HEK293 (cell line): Measurements from ENCODE around the gene MACF1.

Experiments
- HOXC10 ChIP-seq: sonication (generic); formaldehyde crosslinking; IDR thresholded peaks from 2 replicates; pipeline ENCODE4 v1.8.1; 2023; ENCODE audit warnings: mild to moderate bottlenecking, missing genetic modification reagents
- INSM2 ChIP-seq: fragments of 450-650 bp; formaldehyde crosslinking; IDR thresholded peaks from 2 replicates; pipeline ENCODE4 v1.5.1; 2016; ENCODE audit warnings: missing biosample characterization, missing genetic modification characterization
- KLF16 ChIP-seq: fragments of 450-650 bp; formaldehyde crosslinking; IDR thresholded peaks from 2 replicates; pipeline ENCODE4 v1.5.1; 2017; ENCODE audit warnings: missing biosample characterization, missing genetic modification characterization
- PRDM4 ChIP-seq: fragments of 450-650 bp; formaldehyde crosslinking; IDR thresholded peaks from 2 replicates; pipeline ENCODE4 v1.5.1; 2017; ENCODE audit warnings: missing biosample characterization, missing genetic modification characterization
- RBAK ChIP-seq: fragments of 450-650 bp; formaldehyde crosslinking; IDR thresholded peaks from 2 replicates; pipeline ENCODE4 v1.5.1; 2016; ENCODE audit warnings: missing biosample characterization, missing genetic modification characterization
- SP2 ChIP-seq: fragments of 450-650 bp; formaldehyde crosslinking; IDR thresholded peaks from 2 replicates; pipeline ENCODE4 v1.5.1; 2016; ENCODE audit warnings: missing biosample characterization, missing genetic modification characterization
- TCF7L2 ChIP-seq: IDR thresholded peaks from 2 replicates; pipeline ENCODE4 v1.6.1; 2011; ENCODE audit warnings: low read depth, mild to moderate bottlenecking, inconsistent platforms, low read length, moderate library complexity, borderline replicate concordance
- ZFP69B ChIP-seq: fragments of 450-650 bp; formaldehyde crosslinking; IDR thresholded peaks from 2 replicates; pipeline ENCODE4 v1.5.1; 2016; ENCODE audit warnings: missing biosample characterization, missing genetic modification characterization
- ZNF132 ChIP-seq: fragments of 450-650 bp; formaldehyde crosslinking; IDR thresholded peaks from 2 replicates; pipeline ENCODE4 v1.5.1; 2017; ENCODE audit warnings: missing biosample characterization, missing genetic modification characterization, borderline replicate concordance
- ZNF16 ChIP-seq: fragments of 450-650 bp; formaldehyde crosslinking; IDR thresholded peaks from 2 replicates; pipeline ENCODE4 v1.5.1; 2016; ENCODE audit warnings: low read depth, missing biosample characterization, missing genetic modification characterization
- ZNF174 ChIP-seq: fragments of 450-650 bp; formaldehyde crosslinking; IDR thresholded peaks from 2 replicates; pipeline ENCODE4 v1.5.0; 2017; ENCODE audit warnings: missing biosample characterization, mild to moderate bottlenecking, missing genetic modification characterization
- ZNF184 ChIP-seq: fragments of 450-650 bp; IDR thresholded peaks from 2 replicates; pipeline ENCODE4 v1.5.1; 2018; ENCODE audit warnings: missing biosample characterization, mild to moderate bottlenecking, missing genetic modification characterization
- ZNF211 ChIP-seq: fragments of 450-650 bp; formaldehyde crosslinking; IDR thresholded peaks from 2 replicates; pipeline ENCODE4 v1.5.1; 2016; ENCODE audit warnings: low read depth, missing biosample characterization, missing genetic modification characterization
- ZNF221 ChIP-seq: fragments of 450-650 bp; formaldehyde crosslinking; IDR thresholded peaks from 2 replicates; pipeline ENCODE4 v1.5.1; 2017; ENCODE audit warnings: missing biosample characterization, missing genetic modification characterization, borderline replicate concordance
- ZNF239 ChIP-seq: fragments of 450-650 bp; formaldehyde crosslinking; IDR thresholded peaks from 2 replicates; pipeline ENCODE4 v1.5.1; 2016; ENCODE audit warnings: missing biosample characterization, missing genetic modification characterization
- ZNF274 ChIP-seq, 2 experiments: fragments of 200-500 bp in 1 of 2; fragments of 450-650 bp in 1 of 2; sonication (Bioruptor generic) in 1 of 2; formaldehyde crosslinking in 1 of 2; IDR thresholded peaks; 2 replicates each; pipeline versions ENCODE4 v1.5.1 to v1.6.1; 2014 to 2016; ENCODE audit warnings: borderline replicate concordance in 1 of 2, inconsistent platforms in 1 of 2, low read length in 1 of 2, missing biosample characterization in 1 of 2, missing genetic modification characterization in 1 of 2
- ZNF350 ChIP-seq: fragments of 450-650 bp; formaldehyde crosslinking; IDR thresholded peaks from 2 replicates; pipeline ENCODE4 v1.5.0; 2017; ENCODE audit warnings: missing biosample characterization, mild to moderate bottlenecking, missing genetic modification characterization
- ZNF555 ChIP-seq: fragments of 450-650 bp; formaldehyde crosslinking; conservative IDR thresholded peaks from 2 replicates; pipeline ENCODE4 v1.5.1; 2017; ENCODE audit warnings: missing biosample characterization, mild to moderate bottlenecking, missing genetic modification characterization, inconsistent platforms
- ZNF561 ChIP-seq: fragments of 450-650 bp; IDR thresholded peaks from 2 replicates; pipeline ENCODE4 v1.5.1; 2018; ENCODE audit warnings: missing biosample characterization, missing genetic modification characterization, borderline replicate concordance
- ZNF596 ChIP-seq: fragments of 450-650 bp; IDR thresholded peaks from 2 replicates; pipeline ENCODE4 v1.5.0; 2018; ENCODE audit warnings: missing biosample characterization, mild to moderate bottlenecking, missing genetic modification characterization, moderate library complexity
- ZNF610 ChIP-seq: fragments of 450-650 bp; formaldehyde crosslinking; IDR thresholded peaks from 2 replicates; pipeline ENCODE4 v1.5.1; 2016; ENCODE audit warnings: missing biosample characterization, missing genetic modification characterization, borderline replicate concordance
- ZNF658 ChIP-seq: fragments of 450-650 bp; formaldehyde crosslinking; IDR thresholded peaks from 2 replicates; pipeline ENCODE4; 2016; ENCODE audit warnings: missing biosample characterization, missing genetic modification characterization
- ZNF660 ChIP-seq: fragments of 450-650 bp; IDR thresholded peaks from 2 replicates; pipeline ENCODE4 v1.5.1; 2018; ENCODE audit warnings: missing biosample characterization, mild to moderate bottlenecking, missing genetic modification characterization
- ZNF701 ChIP-seq: fragments of 450-650 bp; formaldehyde crosslinking; IDR thresholded peaks from 2 replicates; pipeline ENCODE4 v1.5.1; 2016; ENCODE audit warnings: missing biosample characterization, missing genetic modification characterization
- ZNF768 ChIP-seq: fragments of 450-650 bp; formaldehyde crosslinking; IDR thresholded peaks from 2 replicates; pipeline ENCODE4 v1.5.1; 2018; ENCODE audit warnings: missing biosample characterization, mild to moderate bottlenecking, missing genetic modification characterization
- ZNF791 ChIP-seq: fragments of 450-650 bp; formaldehyde crosslinking; IDR thresholded peaks from 2 replicates; pipeline ENCODE4 v1.5.1; 2016; ENCODE audit warnings: missing biosample characterization, missing genetic modification characterization
- ZNF837 ChIP-seq: fragments of 450-650 bp; formaldehyde crosslinking; IDR thresholded peaks from 2 replicates; pipeline ENCODE4 v1.5.1; 2016; ENCODE audit warnings: missing biosample characterization, missing genetic modification characterization
- ZSCAN16 ChIP-seq: fragments of 450-650 bp; formaldehyde crosslinking; IDR thresholded peaks from 2 replicates; pipeline ENCODE4 v1.5.1; 2016; ENCODE audit warnings: missing biosample characterization, missing genetic modification characterization
- TF ChIP-seq, protein P1 (sequence below): fragments of 450-650 bp; formaldehyde crosslinking; IDR thresholded peaks from 2 replicates; pipeline ENCODE4 v1.5.1; 2016; ENCODE audit warnings: missing biosample characterization, missing genetic modification characterization
- TF ChIP-seq, protein P2 (sequence below): fragments of 450-650 bp; formaldehyde crosslinking; IDR thresholded peaks from 2 replicates; pipeline ENCODE4 v1.5.1; 2016; ENCODE audit warnings: missing biosample characterization, missing genetic modification characterization
- TF ChIP-seq, protein P3 (sequence below): fragments of 450-650 bp; formaldehyde crosslinking; IDR thresholded peaks from 2 replicates; pipeline ENCODE4 v1.5.1; 2016; ENCODE audit warnings: missing biosample characterization, missing genetic modification characterization

MACF1 gene

DNA sequence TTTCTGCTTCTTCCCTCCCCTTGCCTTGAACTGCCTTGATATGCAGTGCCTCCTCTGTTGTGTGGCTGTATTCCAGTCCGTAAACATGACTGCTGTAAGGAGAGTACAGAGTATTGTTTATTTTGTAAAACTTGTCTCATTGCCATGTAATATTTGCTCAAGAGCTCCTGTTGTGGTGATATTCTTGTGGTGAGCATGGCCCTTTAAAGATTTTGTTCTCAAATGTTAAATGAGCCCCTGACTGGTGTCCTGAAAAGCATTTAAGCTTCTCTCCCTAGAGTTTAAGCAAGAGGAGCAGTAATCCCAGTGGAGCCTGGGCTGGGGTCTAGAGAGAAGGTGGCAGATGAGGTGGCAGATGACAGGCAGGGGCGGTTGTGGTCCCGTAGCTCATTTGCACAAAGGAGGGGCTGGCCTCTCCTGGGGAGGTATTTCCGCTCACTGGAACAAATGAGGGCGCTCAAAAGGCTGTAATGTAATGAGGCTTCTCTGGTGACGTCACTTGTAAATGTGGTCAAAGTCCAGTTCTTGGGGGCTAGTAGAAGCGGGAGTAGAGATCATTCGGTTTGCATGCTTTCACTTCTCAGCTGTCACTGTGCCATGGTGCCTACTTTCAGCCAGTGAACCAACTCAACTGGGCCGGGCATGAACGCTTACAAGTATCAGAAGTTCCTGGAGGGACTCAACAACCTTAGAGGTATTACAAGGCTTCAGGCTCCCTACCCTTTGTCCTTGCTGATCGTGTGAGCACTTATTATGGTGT is 46.0 kb upstream of the MACF1 start (continued):
- TF ChIP-seq ZFP69B (peak; percentile 38), ZNF701 (no peak), ZNF610 (tag by site-specific recombination) (no peak), ZSCAN16 (tag by site-specific recombination) (no peak), TCF7L2 (no peak), ZNF174 (tag by site-specific recombination) (no peak), ZNF211 (tag by site-specific recombination) (no peak), ZNF596 (tag by site-specific recombination) (no peak), ZNF16 (tag by site-specific recombination) (no peak), ZNF658 (no peak), SP2 (tag by site-specific recombination) (peak; percentile 87), ZNF350 (tag by site-specific recombination) (no peak), KLF16 (tag by site-specific recombination) (no peak), ZNF555 (no peak), ZNF184 (no peak), ZNF221 (tag by site-specific recombination) (no peak), HOXC10 (CRISPR knock-in tag) (no peak), ZNF132 (no peak), INSM2 (peak; percentile 60), ZNF768 (no peak), RBAK (tag by site-specific recombination) (no peak), ZNF274 (IDR thresholded peaks at IDR 0.05; ENCODE audit: low read length) (no peak), ZNF274 (tag by site-specific recombination; IDR thresholded peaks at IDR 0.05; ENCODE audit: borderline replicate concordance) (no peak), ZNF561 (tag by site-specific recombination) (no peak), ZNF837 (tag by site-specific recombination) (no peak), PRDM4 (peak; percentile 37; the same call in 1 of the 2 replicates), ZNF660 (tag by site-specific recombination) (peak; percentile 20; the same call in 1 of the 2 replicates), ZNF239 (tag by site-specific recombination) (no peak), ZNF791 (tag by site-specific recombination) (no peak)
- TF ChIP-seq, protein P1, sequence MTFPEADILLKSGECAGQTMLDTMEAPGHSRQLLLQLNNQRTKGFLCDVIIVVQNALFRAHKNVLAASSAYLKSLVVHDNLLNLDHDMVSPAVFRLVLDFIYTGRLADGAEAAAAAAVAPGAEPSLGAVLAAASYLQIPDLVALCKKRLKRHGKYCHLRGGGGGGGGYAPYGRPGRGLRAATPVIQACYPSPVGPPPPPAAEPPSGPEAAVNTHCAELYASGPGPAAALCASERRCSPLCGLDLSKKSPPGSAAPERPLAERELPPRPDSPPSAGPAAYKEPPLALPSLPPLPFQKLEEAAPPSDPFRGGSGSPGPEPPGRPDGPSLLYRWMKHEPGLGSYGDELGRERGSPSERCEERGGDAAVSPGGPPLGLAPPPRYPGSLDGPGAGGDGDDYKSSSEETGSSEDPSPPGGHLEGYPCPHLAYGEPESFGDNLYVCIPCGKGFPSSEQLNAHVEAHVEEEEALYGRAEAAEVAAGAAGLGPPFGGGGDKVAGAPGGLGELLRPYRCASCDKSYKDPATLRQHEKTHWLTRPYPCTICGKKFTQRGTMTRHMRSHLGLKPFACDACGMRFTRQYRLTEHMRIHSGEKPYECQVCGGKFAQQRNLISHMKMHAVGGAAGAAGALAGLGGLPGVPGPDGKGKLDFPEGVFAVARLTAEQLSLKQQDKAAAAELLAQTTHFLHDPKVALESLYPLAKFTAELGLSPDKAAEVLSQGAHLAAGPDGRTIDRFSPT (tag by site-specific recombination) = peak; percentile 82
- TF ChIP-seq, protein P2, sequence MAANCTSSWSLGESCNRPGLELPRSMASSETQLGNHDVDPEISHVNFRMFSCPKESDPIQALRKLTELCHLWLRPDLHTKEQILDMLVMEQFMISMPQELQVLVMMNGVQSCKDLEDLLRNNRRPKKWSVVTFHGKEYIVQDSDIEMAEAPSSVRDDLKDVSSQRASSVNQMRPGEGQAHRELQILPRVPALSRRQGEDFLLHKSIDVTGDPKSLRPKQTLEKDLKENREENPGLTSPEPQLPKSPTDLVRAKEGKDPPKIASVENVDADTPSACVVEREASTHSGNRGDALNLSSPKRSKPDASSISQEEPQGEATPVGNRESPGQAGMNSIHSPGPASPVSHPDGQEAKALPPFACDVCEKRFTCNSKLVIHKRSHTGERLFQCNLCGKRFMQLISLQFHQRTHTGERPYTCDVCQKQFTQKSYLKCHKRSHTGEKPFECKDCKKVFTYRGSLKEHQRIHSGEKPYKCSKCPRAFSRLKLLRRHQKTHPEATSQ (tag by site-specific recombination) = no peak
- TF ChIP-seq, protein P3, sequence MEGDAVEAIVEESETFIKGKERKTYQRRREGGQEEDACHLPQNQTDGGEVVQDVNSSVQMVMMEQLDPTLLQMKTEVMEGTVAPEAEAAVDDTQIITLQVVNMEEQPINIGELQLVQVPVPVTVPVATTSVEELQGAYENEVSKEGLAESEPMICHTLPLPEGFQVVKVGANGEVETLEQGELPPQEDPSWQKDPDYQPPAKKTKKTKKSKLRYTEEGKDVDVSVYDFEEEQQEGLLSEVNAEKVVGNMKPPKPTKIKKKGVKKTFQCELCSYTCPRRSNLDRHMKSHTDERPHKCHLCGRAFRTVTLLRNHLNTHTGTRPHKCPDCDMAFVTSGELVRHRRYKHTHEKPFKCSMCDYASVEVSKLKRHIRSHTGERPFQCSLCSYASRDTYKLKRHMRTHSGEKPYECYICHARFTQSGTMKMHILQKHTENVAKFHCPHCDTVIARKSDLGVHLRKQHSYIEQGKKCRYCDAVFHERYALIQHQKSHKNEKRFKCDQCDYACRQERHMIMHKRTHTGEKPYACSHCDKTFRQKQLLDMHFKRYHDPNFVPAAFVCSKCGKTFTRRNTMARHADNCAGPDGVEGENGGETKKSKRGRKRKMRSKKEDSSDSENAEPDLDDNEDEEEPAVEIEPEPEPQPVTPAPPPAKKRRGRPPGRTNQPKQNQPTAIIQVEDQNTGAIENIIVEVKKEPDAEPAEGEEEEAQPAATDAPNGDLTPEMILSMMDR (tag by site-specific recombination) = 0 out of 2 replicates have a peak, but pooled peaks have one; percentile 13
